ENCODE data around the gene EIPR1. TPM values are rescaled to one million over a fixed set of nuclear protein-coding genes. Genes with fewer than 3 reads are reported as not detected.

EIPR1 gene
- total RNA-seq, 1 experiment from 2014 or later = 40.4 TPM

GRCh38 chr2:3192920-3193319 is 184.7 kb downstream of the EIPR1 start:
- H3K27ac ChIP-seq = no peak overlapping the region
- H3K4me3 ChIP-seq = no peak overlapping the region
- H3K4me1 ChIP-seq (replicated peaks; ENCODE audit: insufficient read depth) = no peaks in the 10 kb centered on the region
- H2AFZ ChIP-seq = no peak overlapping the region
- DNase-seq = no peak
- ChIA-PET CTCF (no interaction called here), POLR2A (ENCODE audit: unreplicated experiment) (no interaction called here)
- H3K9me2 ChIP-seq (ENCODE audit: insufficient read depth) = no peaks in the 10 kb centered on the region
- intact Hi-C loops (cut with micrococcal nuclease; ENCODE audit: unreplicated experiment) = no loop called here
- no peaks in the 10 kb centered on the region for H3K79me2 ChIP-seq (ENCODE audit: low read depth)
- H4K20me1 ChIP-seq (ENCODE audit: insufficient read depth) = peaks cover 9% of the 10 kb centered on the region
- H3K4me2 ChIP-seq = no peak overlapping the region
- H3K27me3 ChIP-seq (ENCODE audit: insufficient read depth, low read depth) = no peaks in the 10 kb centered on the region
- no TSS peak for BruUV-seq (replicated peaks)
- H3K36me3 ChIP-seq (ENCODE audit: low read depth) = peaks cover 22% of the 10 kb centered on the region
- H3F3A ChIP-seq (ENCODE audit: insufficient read depth, low read depth) = peaks cover 4% of the 10 kb centered on the region; the same call in 1 of the 2 replicates
- no peaks in the 10 kb centered on the region for H3K9me3 ChIP-seq (ENCODE audit: insufficient read depth, low read depth)
- TF ChIP-seq EZH2 (IDR thresholded peaks at IDR 0.05; ENCODE audit: low read depth) (no peak), CTCF (conservative IDR thresholded peaks at IDR 0.05) (no peak)

GRCh38 chr2:3192281-3192818 is 185.3 kb downstream of the EIPR1 start:
- Histone ChIP-seq H3K4me3 (no peak overlapping the region), H3K27ac (no peak overlapping the region), H4K20me1 (ENCODE audit: insufficient read depth) (peaks cover 4% of the 10 kb centered on the region), H3K36me3 (ENCODE audit: low read depth) (peaks cover 22% of the 10 kb centered on the region), H3K79me2 (ENCODE audit: low read depth) (no peaks in the 10 kb centered on the region), H3K9me2 (ENCODE audit: insufficient read depth) (no peaks in the 10 kb centered on the region), H3K4me2 (no peak overlapping the region), H2AFZ (no peak overlapping the region), H3K9me3 (ENCODE audit: insufficient read depth, low read depth) (no peaks in the 10 kb centered on the region), H3F3A (ENCODE audit: insufficient read depth, low read depth) (peaks cover 4% of the 10 kb centered on the region; the same call in 1 of the 2 replicates), H3K27me3 (ENCODE audit: insufficient read depth, low read depth) (no peaks in the 10 kb centered on the region), H3K4me1 (replicated peaks; ENCODE audit: insufficient read depth) (no peaks in the 10 kb centered on the region)
- intact Hi-C loops (cut with micrococcal nuclease; ENCODE audit: unreplicated experiment) = no loop called here
- POLR2A ChIA-PET (ENCODE audit: unreplicated experiment) = no interaction called here
- TF ChIP-seq CTCF (conservative IDR thresholded peaks at IDR 0.05) (no peak), EZH2 (IDR thresholded peaks at IDR 0.05; ENCODE audit: low read depth) (no peak)
- CTCF ChIA-PET = no interaction called here
- BruUV-seq (replicated peaks) = no TSS peak
- DNase-seq = no peak

- Histone ChIP-seq H3K4me1 (replicated peaks; ENCODE audit: insufficient read depth) (no peaks in the 10 kb centered on the region), H3K27ac (no peak overlapping the region), H2AFZ (no peak overlapping the region), H3K36me3 (ENCODE audit: low read depth) (peaks cover 17% of the 10 kb centered on the region; the same call in 1 of the 2 replicates), H3F3A (ENCODE audit: insufficient read depth, low read depth) (peaks cover 4% of the 10 kb centered on the region; the same call in 1 of the 2 replicates), H3K27me3 (ENCODE audit: insufficient read depth, low read depth) (no peaks in the 10 kb centered on the region), H3K4me2 (no peak overlapping the region), H3K4me3 (no peak overlapping the region), H3K79me2 (ENCODE audit: low read depth) (no peaks in the 10 kb centered on the region), H4K20me1 (ENCODE audit: insufficient read depth) (peaks cover 4% of the 10 kb centered on the region; the same call in 1 of the 2 replicates), H3K9me3 (ENCODE audit: insufficient read depth, low read depth) (no peaks in the 10 kb centered on the region), H3K9me2 (ENCODE audit: insufficient read depth) (no peaks in the 10 kb centered on the region)
- no peak for DNase-seq
- POLR2A ChIA-PET (ENCODE audit: unreplicated experiment) = no interaction called here
- TF ChIP-seq EZH2 (IDR thresholded peaks at IDR 0.05; ENCODE audit: low read depth) = no peak
- intact Hi-C loops (cut with micrococcal nuclease; ENCODE audit: unreplicated experiment) = no loop called here
- CTCF ChIA-PET = no interaction called here
- no TSS peak for BruUV-seq (replicated peaks)
Observed at GRCh38 chr2:3189961-3190360, 187.7 kb downstream of the EIPR1 start.

GRCh38 chr2:3189076-3189591 is 188.5 kb downstream of the EIPR1 start:
- no TSS peak for BruUV-seq (replicated peaks)
- Histone ChIP-seq H3K4me1 (replicated peaks; ENCODE audit: insufficient read depth) (no peaks in the 10 kb centered on the region), H3K27me3 (ENCODE audit: insufficient read depth, low read depth) (no peaks in the 10 kb centered on the region), H3K9me2 (ENCODE audit: insufficient read depth) (no peaks in the 10 kb centered on the region), H3K79me2 (ENCODE audit: low read depth) (no peaks in the 10 kb centered on the region), H3F3A (ENCODE audit: insufficient read depth, low read depth) (peaks cover 4% of the 10 kb centered on the region; the same call in 1 of the 2 replicates), H3K9me3 (ENCODE audit: insufficient read depth, low read depth) (no peaks in the 10 kb centered on the region), H3K4me3 (no peak overlapping the region), H3K27ac (no peak overlapping the region), H4K20me1 (ENCODE audit: insufficient read depth) (peaks cover 4% of the 10 kb centered on the region; the same call in 1 of the 2 replicates), H3K36me3 (ENCODE audit: low read depth) (peaks cover 15% of the 10 kb centered on the region; the same call in 1 of the 2 replicates), H3K4me2 (no peak overlapping the region), H2AFZ (no peak overlapping the region)
- TF ChIP-seq CTCF (conservative IDR thresholded peaks at IDR 0.05) = no peak
- no peak for TF ChIP-seq EZH2 (IDR thresholded peaks at IDR 0.05; ENCODE audit: low read depth)
- intact Hi-C loops (cut with micrococcal nuclease; ENCODE audit: unreplicated experiment) = no loop called here
- ChIA-PET POLR2A (ENCODE audit: unreplicated experiment) (no interaction called here), CTCF (no interaction called here)
- DNase-seq = no peak
